K562 (cell line): Measurements from ENCODE around the gene PHTF2. TPM values are rescaled to one million over a fixed set of nuclear protein-coding genes. Genes with fewer than 3 reads are reported as not detected.

Source experiments
- ATAC-seq: fragments of 200-7000 bp; cut with Tn5 transposase; 3 replicates; pipeline ENCODE4 v1.9.1; 2020; ENCODE audit warnings: moderate library complexity
- BruUV-seq: library from RNA; stranded (reverse); fragments of 400-500 nt; replicated peaks from 2 replicates; lab custom pipeline; 2021; lab: Mats Ljungman, UMichigan
- CTCF ChIA-PET: fragments of 300-600 bp; formaldehyde crosslinking; extraction: SDS; loops from one replicate; lab custom pipeline; 2021; ENCODE audit warnings: low intra/inter-chr PET ratio; lab: Yijun Ruan, JAX
- POLR2A ChIA-PET: fragments of 300-600, 350-650 bp; sonication (Branson Sonifier 250); formaldehyde crosslinking; extraction: SDS; loops from one replicate; lab custom pipeline; 2021; ENCODE audit warnings: antibody characterized with exemption, inconsistent platforms; lab: Yijun Ruan, JAX
- DNase-seq, 4 experiments: peaks; one replicate each; pipeline versions ENCODE4 v3.0.0 to v3.0.0-alpha.2; 2011 to 2018; ENCODE audit warnings: low spot score in 3 of 4, mixed read lengths in 3 of 4; ENCODE audit errors: extremely low read depth in 1 of 4
- FAIRE-seq: peaks from 2 replicates; lab custom pipeline; 2011; peaks lifted over from hg19 to GRCh38; lab: Jason Lieb, UNC
- H2AFZ ChIP-seq: 2 replicates; pipeline ENCODE4 v1.6.0; 2011; ENCODE audit warnings: low read depth, low read length, control low read depth, inconsistent platforms
- H3K27ac ChIP-seq: fragments of 200-600 bp; 3 replicates; pipeline ENCODE4 v1.8.0; 2011; ENCODE audit warnings: low read depth, mild to moderate bottlenecking, control low read depth, inconsistent platforms, low read length, moderate library complexity, mixed read lengths; ENCODE audit errors: extremely low read depth
- H3K27me3 ChIP-seq, 2 experiments: fragments of 300-600 bp in 1 of 2; 2 replicates in 1 of 2; 3 replicates in 1 of 2; pipeline versions ENCODE4 v1.6.0 to v1.8.0; 2011; ENCODE audit warnings: inconsistent platforms in 2 of 2, low read length in 2 of 2, mild to moderate bottlenecking in 1 of 2, mixed read lengths in 1 of 2, moderate library complexity in 1 of 2; ENCODE audit not compliant: control insufficient read depth in 2 of 2, insufficient read depth in 2 of 2
- H3K36me3 ChIP-seq: fragments of 300-600 bp; 3 replicates; pipeline ENCODE4 v1.8.0; 2011; ENCODE audit warnings: mild to moderate bottlenecking, low read length, inconsistent platforms; ENCODE audit not compliant: control insufficient read depth, insufficient read depth
- H3K4me1 ChIP-seq, 2 experiments: fragments of 200-600 bp in 1 of 2; replicated peaks in 1 of 2; 2 replicates in 1 of 2; 3 replicates in 1 of 2; pipeline versions ENCODE4 v1.5.1 to v1.8.0; 2011; ENCODE audit warnings: inconsistent platforms in 2 of 2, low read length in 2 of 2, mild to moderate bottlenecking in 1 of 2, mixed read lengths in 1 of 2, moderate library complexity in 1 of 2; ENCODE audit not compliant: control insufficient read depth in 2 of 2, insufficient read depth in 2 of 2
- H3K4me2 ChIP-seq: 2 replicates; pipeline ENCODE4 v1.6.1; 2011; ENCODE audit warnings: low read length, control low read depth, inconsistent platforms, mixed read lengths; ENCODE audit not compliant: insufficient read depth
- H3K4me3 ChIP-seq: fragments of 200-600 bp; sonication (generic), shearing (Covaris generic); 2 replicates; pipeline ENCODE4 v1.5.1; 2016; ENCODE audit warnings: control low read depth, inconsistent platforms
- H3K79me2 ChIP-seq: fragments of 200-600 bp; 3 replicates; pipeline ENCODE4 v1.8.0; 2011; ENCODE audit warnings: low read length, inconsistent platforms; ENCODE audit not compliant: control insufficient read depth, insufficient read depth
- H3K9ac ChIP-seq, 2 experiments: 2 replicates each; pipeline versions ENCODE4 v1.6.0 to v1.6.1; 2011; ENCODE audit warnings: low read depth in 2 of 2, low read length in 2 of 2, control low read depth in 1 of 2, inconsistent platforms in 1 of 2, mild to moderate bottlenecking in 1 of 2, mixed read lengths in 1 of 2; ENCODE audit not compliant: insufficient read depth in 1 of 2
- H3K9me1 ChIP-seq: one replicate; pipeline ENCODE4 v1.6.0; 2011; ENCODE audit warnings: inconsistent platforms, mild to moderate bottlenecking, low read length, moderate library complexity; ENCODE audit not compliant: control insufficient read depth, insufficient read depth
- H3K9me3 ChIP-seq: replicated peaks from 2 replicates; pipeline ENCODE4 v1.5.1; 2011; ENCODE audit warnings: low read depth, low read length, inconsistent platforms; ENCODE audit not compliant: control insufficient read depth, insufficient read depth
- H4K20me1 ChIP-seq: replicated peaks from 2 replicates; pipeline ENCODE4 v1.6.1; 2011; ENCODE audit warnings: low read length, inconsistent platforms, mixed read lengths; ENCODE audit not compliant: control insufficient read depth, insufficient read depth
- BACH1 ChIP-seq: fragments of 200-800 bp; sonication (Bioruptor generic); IDR thresholded peaks from 2 replicates; pipeline ENCODE4 v1.6.1; 2016; ENCODE audit warnings: missing genetic modification characterization, missing compliant biosample characterization
- C11orf30 ChIP-seq: fragments of 450-650 bp; IDR thresholded peaks from 2 replicates; pipeline ENCODE4 v1.6.1; 2016; ENCODE audit warnings: low read depth, mild to moderate bottlenecking
- ELF1 ChIP-seq: fragments of 200-800 bp; sonication (Bioruptor generic); IDR thresholded peaks from 2 replicates; pipeline ENCODE4 v1.6.1; 2016; ENCODE audit warnings: missing genetic modification characterization, missing compliant biosample characterization
- ID3 ChIP-seq, 2 experiments: fragments of 250-450 bp in 1 of 2; fragments of 450-650 bp in 1 of 2; sonication (Bioruptor Pico) in 1 of 2; IDR thresholded peaks; 2 replicates each; pipeline versions ENCODE4 v1.6.1 to v1.8.0; 2016 to 2021; ENCODE audit warnings: mild to moderate bottlenecking in 2 of 2, moderate library complexity in 2 of 2, missing compliant biosample characterization in 1 of 2, missing genetic modification characterization in 1 of 2
- MCM2 ChIP-seq: fragments of 450-650 bp; IDR thresholded peaks from 2 replicates; pipeline ENCODE4 v1.6.1; 2017; ENCODE audit warnings: low read depth, mild to moderate bottlenecking
- SRSF9 ChIP-seq: fragments of 200-400 bp; formaldehyde crosslinking; IDR thresholded peaks from 2 replicates; pipeline ENCODE4 v1.6.1; 2017; ENCODE audit warnings: low read depth, low read length, borderline replicate concordance
- ZBTB9 ChIP-seq: fragments of 450-650 bp; formaldehyde crosslinking; IDR thresholded peaks from 2 replicates; pipeline ENCODE4 v1.4.0; 2020; ENCODE audit warnings: mild to moderate bottlenecking, moderate library complexity
- ZEB2 ChIP-seq: fragments of 450-650 bp; IDR thresholded peaks from 2 replicates; pipeline ENCODE4 v1.6.1; 2016
- WGBS: fragments of 100-300 bp; shearing (Covaris generic); methylation state at CpG from one replicate; pipeline ENCODE4 v1.1.6; 2016; ENCODE audit warnings: low coverage, mixed read lengths; ENCODE audit not compliant: insufficient coverage; ENCODE audit errors: missing lambda C conversion rate; 5-methylcytosine and 5-hydroxymethylcytosine counted together
- in situ Hi-C: fragments of 300-500 bp; cut with MboI; formaldehyde crosslinking; loops from 4 replicates; pipeline ENCODE4 v1.15.0; 2018; ENCODE audit warnings: inconsistent platforms, mixed read lengths
- intact Hi-C: fragments of 100-400 bp; cut with micrococcal nuclease; formaldehyde crosslinking; loops from 2 replicates; pipeline ENCODE4 v1.14.2; 2022
- polyA plus RNA-seq, 8 experiments: library from polyadenylated mRNA; depleted of rRNA in 4 of 8; stranded (reverse) in 5 of 8; unstranded in 3 of 8; fragments of >200 nt; fragmentation: Nextera tagmentation in 2 of 8; fragmentation: Illumina TruSeq in 1 of 8; extraction: Ambion mirVana in 2 of 8; extraction: Trizol in 1 of 8; gene quantifications; 2 replicates each; pipeline versions ENCODE4 v1.2.1 to v1.2.3, GENCODE V29; 2011 to 2014; ENCODE audit warnings: inconsistent platforms in 1 of 8, missing spikeins in 1 of 8
- total RNA-seq, 7 experiments: library from RNA; depleted of rRNA in 6 of 7; stranded (reverse); fragments of >200 nt in 6 of 7; fragmentation: Illumina TruSeq in 2 of 7; extraction: Trizol in 2 of 7; gene quantifications; 2 replicates each; pipeline versions ENCODE4 v1.2.1 to v1.2.3, GENCODE V29; 2011 to 2021; ENCODE audit warnings: low replicate concordance in 1 of 7

The PHTF2 gene
- total and polyA plus RNA-seq, 9 of the 15 experiments (the other 6 are each of a cell fraction or from before 2014, with no cell fraction given): 17.9 to 43.6 (median 25.4) TPM

- TF ChIP-seq SRSF9: no peak
- no peak for TF ChIP-seq ID3 (CRISPR knock-in tag; IDR thresholded peaks at IDR 0.05)
- TF ChIP-seq ID3 (tag; IDR thresholded peaks at IDR 0.05): no peak
- TF ChIP-seq C11orf30: no peak
- TF ChIP-seq ZEB2: no peak
- TF ChIP-seq MCM2: no peak
- TF ChIP-seq ELF1 (tag): no peak
- TF ChIP-seq ZBTB9: no peak
- TF ChIP-seq BACH1 (tag): no peak
Measured at GRCh38 chr7:77794000-77794399, 4.6 kb upstream of the PHTF2 start.

More at GRCh38 chr7:77794000-77794399, 4.6 kb upstream of the PHTF2 start:
- no peak overlapping the region for H3K27ac ChIP-seq
- H3K4me3 ChIP-seq: no peak overlapping the region
- POLR2A ChIA-PET: no interaction called here
- no peaks in the 10 kb centered on the region for H4K20me1 ChIP-seq
- CTCF ChIA-PET: no interaction called here
- H3K27me3 ChIP-seq: no peaks in the 10 kb centered on the region
- 89% methylated on average over 4 of the region's 4 CpGs for WGBS
- H3K79me2 ChIP-seq: peaks cover 51% of the 10 kb centered on the region
- no peak for DNase-seq
- H3K9ac ChIP-seq: no peak overlapping the region
- H3K9me3 ChIP-seq: no peaks in the 10 kb centered on the region
- in situ Hi-C loops: no loop called here
- peaks cover 11 to 12% of the 10 kb centered on the region in 2 experiments; a peak in 4 of 5 replicates for H3K4me1 ChIP-seq
- BruUV-seq: no TSS peak
- ATAC-seq: no peak
- no peaks in the 10 kb centered on the region for H3K9me1 ChIP-seq
- peaks cover 29% of the 10 kb centered on the region; the same call in 2 of the 3 replicates for H3K36me3 ChIP-seq
- intact Hi-C loops: loop anchor here (10.0 kb wide), 1 partner anchor 221 kb away; no protein-coding TSS in a partner anchor
- H3K4me2 ChIP-seq: no peak overlapping the region
- H2AFZ ChIP-seq: no peak overlapping the region
- no peak for FAIRE-seq
